Subcutaneous adipose tissue (tissue), 4 donors: ENCODE results near the gene KRT79. TPM values are rescaled to one million over a fixed set of nuclear protein-coding genes. Genes with fewer than 3 reads are reported as not detected.

Experiments
- total RNA-seq, 4 donors: library from RNA; depleted of rRNA; stranded (reverse); fragments of >200 nt; gene quantifications; one replicate each; pipeline ENCODE4 v1.1.0, GENCODE V29; 2016
- TF ChIP-seq, protein P1 (sequence below): fragments of 450-650 bp; IDR thresholded peaks from one replicate; pipeline ENCODE4 v1.5.1; 2016; ENCODE audit warnings: low read depth, mild to moderate bottlenecking, control low read depth, antibody characterized with exemption, moderate library complexity

Gene KRT79
- total RNA-seq, 4 donors from 2014 or later, result 0.22 to 3.6 (median 2.0) TPM; not detected in 1

DNA sequence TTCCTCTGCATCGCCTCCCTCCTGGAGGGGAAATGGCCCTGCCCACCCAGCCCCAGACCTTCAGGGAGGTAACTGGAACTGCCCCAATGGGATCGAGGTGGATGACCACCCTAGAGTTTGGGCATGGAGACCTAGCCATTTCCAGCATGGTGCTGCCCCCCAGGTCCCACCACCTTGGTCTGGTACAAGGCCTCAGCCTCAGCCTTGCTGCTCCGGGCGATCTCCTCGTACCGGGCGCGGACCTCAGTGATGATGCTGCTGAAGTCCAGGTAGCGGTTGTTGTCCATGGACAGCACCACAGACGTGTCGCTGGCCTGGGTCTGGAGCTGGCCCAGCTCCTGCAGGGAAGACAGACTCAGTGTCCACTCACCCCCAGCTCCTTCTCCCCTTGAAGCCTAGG lies 10.3 kb upstream of the KRT79 start:
- TF ChIP-seq, protein P1, sequence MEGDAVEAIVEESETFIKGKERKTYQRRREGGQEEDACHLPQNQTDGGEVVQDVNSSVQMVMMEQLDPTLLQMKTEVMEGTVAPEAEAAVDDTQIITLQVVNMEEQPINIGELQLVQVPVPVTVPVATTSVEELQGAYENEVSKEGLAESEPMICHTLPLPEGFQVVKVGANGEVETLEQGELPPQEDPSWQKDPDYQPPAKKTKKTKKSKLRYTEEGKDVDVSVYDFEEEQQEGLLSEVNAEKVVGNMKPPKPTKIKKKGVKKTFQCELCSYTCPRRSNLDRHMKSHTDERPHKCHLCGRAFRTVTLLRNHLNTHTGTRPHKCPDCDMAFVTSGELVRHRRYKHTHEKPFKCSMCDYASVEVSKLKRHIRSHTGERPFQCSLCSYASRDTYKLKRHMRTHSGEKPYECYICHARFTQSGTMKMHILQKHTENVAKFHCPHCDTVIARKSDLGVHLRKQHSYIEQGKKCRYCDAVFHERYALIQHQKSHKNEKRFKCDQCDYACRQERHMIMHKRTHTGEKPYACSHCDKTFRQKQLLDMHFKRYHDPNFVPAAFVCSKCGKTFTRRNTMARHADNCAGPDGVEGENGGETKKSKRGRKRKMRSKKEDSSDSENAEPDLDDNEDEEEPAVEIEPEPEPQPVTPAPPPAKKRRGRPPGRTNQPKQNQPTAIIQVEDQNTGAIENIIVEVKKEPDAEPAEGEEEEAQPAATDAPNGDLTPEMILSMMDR, result no peak

DNA sequence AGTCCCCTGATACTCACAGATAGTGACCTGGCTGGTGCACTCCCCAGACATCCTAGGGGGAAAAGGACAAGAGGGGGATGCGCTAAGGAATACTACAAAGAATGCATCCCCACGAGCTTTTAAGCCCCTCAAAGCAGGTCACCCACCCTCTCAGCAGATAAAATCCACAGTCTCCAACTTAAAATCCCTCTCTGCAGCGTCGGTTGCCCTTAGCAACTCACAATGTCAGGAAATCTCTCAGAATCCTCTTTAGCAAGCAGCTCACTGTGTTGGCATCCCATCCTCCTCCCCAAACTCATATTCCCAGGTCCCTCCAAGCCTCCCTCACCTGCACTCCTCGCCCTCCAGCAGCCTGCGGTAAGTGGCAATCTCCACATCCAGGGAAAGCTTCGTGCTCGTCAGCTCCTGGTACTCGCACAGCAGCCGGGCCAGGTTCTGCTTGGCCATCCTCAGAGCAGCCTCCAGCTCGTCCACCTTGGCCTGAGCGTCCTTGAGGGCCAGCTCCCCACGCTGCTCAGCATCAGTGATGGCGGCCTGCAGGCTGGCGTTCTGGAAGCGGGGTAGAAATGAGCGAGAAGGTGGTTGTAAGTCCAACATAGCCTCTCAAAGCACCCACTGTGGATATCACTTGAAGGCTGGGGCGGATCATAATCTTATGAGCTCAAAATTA lies 5.5 kb upstream of the KRT79 start:
- TF ChIP-seq, protein P1, result no peak

DNA sequence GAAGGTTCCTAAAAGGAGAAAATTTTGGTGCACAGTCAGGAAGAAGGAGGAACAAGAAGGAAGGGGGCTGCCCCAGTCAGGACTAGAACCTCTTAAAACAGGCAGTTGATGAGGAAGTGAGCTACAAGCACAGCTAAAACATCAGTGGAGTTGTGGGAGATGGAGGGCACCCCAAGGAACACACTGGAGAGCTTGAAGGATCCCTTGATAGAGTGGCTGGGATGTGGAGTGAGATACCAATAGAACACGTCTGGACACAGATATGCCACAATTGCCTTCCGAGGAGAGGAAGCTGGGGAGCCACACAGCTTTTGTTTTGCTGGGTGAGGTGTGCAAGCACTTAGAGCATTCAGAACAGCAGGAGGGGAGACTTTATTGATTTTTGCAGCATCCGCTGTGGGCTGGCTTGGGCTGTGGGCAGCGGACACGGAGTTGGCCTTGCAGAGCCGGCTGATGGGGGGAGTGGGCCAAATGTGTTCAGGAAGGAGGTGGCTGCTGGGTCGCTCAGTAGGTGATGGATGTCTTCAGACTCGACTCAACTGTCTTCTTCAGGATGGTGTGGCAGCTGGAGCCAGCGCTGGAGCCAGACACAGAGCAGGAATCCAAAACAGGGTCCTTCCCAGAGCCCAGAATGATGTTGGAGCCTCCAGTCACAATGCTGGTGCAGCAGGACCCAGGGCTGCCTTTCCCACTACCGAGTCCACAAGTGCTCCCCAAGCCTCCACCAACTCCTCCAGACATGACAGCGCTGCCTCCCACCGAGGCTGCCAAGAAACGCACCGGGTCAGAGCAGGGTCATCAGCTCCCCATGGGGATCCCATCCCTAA lies 4.7 kb upstream of the KRT79 start:
- TF ChIP-seq, protein P1, result no peak

DNA sequence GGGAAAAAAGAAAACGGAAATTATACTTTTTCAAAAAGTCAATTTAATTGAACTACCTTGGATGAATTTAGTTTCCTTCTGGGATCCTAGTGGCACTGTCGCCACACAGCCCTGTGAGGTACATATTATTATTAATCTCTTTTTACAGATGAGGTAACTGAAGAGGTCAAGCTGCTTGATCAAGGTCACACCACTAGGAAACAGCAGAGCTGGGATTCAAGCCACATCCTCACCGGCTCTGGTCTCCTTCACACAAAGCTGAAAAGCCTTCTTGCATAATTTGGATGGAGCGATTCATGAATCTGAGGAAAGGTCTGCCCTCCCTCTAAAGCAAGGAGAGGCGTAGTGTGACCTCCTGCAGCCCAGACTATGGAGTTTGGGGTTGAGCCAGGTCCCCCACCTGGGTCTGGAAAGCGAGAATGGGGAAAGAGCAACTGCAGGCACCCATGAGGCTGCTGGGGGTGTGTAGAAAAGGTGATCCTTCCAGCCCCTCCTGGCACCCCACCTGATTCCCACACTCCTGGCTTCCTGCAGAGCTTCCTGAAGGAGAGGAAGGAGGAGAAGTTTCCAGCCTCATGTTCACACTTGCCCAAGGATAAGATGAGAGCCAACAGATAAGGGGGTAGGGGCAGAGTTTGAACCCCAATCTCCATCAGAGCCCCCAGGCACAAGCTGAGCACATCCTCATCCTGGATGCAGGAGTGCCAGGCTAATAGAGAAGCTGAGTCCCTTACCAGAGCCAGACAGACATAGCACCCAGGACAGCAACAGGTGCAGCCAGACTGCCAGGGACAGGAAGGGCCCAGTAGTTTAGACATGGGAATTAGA lies 3.9 kb upstream of the KRT79 start:
- TF ChIP-seq, protein P1, result no peak

DNA sequence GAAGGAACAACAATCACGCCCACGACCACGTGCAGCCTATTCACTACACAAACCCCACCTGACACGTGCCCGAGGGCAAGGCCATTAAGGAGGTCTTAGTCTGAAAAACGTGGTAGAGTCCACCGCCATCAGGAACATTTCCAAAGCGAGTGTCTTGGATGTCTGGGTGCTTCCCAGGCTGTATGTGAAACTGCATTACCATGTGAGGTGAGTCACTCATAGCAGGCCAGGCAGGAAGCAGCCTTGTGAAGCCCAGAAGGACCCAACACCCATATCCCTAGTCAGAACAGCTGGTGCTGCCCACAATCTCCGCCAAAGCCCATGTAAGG lies 3.3 kb upstream of the KRT79 start:
- TF ChIP-seq, protein P1, result no peak

DNA sequence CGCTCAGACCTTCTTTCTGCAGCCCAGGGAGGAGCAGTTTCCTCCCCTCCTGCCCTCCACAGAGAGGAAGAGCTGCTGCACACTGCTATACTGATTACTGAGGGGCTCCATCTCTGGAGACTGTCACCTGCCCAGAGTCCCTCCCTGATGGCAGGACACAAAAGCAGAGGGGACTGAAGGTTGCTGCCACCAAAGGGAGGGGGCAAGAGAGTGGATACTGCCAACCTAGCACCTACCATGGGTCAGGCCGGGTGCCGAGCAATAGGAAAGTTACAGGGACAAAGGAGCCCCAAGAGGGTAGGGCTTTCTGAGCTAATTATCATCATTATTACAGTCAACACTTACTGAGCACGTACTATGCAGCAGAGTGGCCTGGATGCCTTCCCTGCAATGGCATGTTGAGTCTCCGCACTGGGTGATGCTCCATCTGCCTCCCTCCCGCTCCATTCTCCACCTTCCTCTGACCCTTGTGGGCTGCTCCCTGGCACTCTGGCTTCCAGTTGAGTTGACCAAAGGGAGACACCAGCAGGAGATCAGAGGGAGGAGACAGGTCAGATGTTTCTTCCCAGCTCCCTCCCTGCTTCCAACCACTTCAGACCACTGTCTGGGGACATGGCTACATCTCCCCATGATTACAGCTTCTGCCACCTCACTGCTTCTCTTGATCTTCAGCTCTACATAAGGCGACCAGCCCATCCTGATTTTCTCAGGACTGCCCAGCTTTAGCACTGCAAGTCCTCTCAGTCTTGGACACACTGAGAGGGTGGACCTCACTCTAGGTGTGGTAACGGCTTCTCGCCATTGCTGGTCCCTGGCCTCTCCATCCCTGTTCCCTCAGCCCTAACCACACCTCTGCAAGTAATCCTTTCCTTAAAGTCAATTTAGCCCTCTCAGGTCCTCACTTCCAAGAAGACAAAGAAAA lies 2.6 kb upstream of the KRT79 start:
- TF ChIP-seq, protein P1, result no peak
